Loucy (cell line): ENCODE results near the gene GRK1.

Experiments
- CTCF ChIP-seq: fragments of 200-600 bp; sonication (generic); conservative IDR thresholded peaks from 2 replicates; pipeline ENCODE4 v1.5.1; 2014; ENCODE audit warnings: mild to moderate bottlenecking, antibody characterized with exemption, low read length
- EZH2phosphoT487 ChIP-seq: fragments of 200-600 bp; IDR thresholded peaks from 2 replicates; pipeline ENCODE4 v1.6.1; 2018; ENCODE audit warnings: antibody characterized with exemption, mild to moderate bottlenecking, moderate library complexity, borderline replicate concordance

DNA sequence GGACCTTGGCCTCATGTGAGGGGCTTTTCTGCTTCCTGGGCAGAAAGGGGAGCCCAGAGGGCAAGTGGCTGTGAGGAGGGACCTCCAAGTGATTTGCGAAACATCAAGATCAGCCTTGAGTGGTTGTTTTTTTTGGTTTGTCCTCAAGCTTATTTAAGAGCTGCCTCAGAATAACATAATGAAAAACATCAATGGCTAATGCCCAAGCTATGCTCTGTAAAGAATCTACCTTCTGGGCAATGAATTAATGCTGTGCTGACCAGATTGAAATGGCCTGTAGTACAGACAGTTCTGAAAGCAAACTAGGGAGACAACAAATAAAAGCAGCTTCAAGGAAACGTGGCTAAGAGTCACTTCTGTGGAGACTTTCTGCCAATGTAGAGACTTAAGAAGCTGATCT, 100.3 kb downstream of the GRK1 start:
- no peak for TF ChIP-seq CTCF
- TF ChIP-seq EZH2phosphoT487: no peak
